SK-N-DZ (cell line): ENCODE data around the gene PYROXD2.
"Not testable (repeated sequence)": the region's sequence is repeated elsewhere in the genome, so short reads cannot be mapped to it uniquely, and the experiment has no call there.

ENCODE experiments used
- DNase-seq: peaks from one replicate; pipeline ENCODE4 v3.0.0-alpha.2; 2015; ENCODE audit warnings: low spot score

The PYROXD2 gene

DNA sequence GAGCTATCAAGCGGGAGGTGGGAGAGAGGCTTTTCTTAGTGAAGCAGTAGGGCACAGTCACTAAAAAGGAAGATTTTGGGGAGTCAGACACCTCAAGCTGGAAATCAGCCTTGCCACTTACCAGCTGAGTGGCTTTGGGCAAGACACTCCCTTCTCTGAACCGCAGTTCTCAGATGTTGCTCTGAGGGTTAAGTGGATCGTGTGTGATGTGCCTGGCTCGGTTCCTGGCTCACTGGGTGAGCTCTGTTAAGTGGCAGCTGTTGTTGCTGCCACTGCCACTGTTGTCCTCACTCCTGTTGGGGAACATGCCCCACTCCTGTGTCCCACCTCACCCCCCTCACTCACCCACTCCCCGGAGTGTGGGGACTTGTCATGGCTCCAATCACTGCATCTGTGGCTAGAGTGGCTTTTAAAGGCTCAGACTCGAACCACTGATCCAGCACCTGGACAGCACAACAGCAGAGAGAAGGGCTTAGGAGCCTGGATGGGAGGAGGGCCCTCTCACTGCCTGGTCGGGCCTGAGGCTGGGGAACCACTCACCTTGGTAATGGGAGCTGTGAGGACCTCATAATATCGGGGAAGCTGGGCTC is 20.0 kb downstream of the PYROXD2 start:
- DNase-seq = no peak

DNA sequence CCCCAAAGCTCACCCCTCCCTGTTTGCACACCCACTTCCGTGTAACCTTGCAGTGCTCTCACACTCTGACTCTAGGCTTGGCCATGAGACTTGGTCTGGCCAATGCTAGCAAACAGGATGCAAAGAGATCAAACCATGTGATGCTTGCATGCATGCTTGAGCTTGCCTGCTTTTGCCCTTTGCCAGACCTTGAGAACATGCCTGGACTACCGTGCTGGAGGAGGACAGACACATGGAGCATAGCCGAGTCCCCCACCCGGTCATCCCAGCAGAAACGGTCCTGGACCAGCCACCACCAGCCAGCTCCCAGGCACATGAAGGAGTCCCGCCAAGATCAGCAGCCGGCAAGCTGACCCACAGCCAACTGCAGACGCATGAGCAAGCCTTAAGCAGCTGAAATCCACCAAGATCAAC is 23.4 kb downstream of the PYROXD2 start:
- DNase-seq = no peak

DNA sequence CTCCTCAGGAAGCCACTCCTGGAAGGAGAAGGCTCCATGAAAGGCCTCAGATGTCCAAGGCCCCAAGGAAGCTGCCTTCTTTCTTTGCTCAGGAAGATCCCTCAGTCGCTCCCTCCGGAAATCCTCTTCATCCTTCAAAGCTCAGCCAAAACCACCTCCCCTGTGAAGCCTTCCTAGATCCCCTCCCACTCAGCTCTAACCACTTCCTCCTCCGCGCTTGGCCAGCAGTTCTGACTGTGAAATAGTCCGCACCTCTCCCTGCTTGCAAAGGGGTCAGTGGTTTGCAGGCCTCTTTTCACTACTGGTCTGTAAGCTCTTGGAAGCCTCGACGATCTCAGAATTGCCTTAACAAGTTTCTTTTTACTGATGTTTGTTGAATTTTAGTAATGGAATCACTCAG is 23.9 kb downstream of the PYROXD2 start:
- no peak for DNase-seq

DNA sequence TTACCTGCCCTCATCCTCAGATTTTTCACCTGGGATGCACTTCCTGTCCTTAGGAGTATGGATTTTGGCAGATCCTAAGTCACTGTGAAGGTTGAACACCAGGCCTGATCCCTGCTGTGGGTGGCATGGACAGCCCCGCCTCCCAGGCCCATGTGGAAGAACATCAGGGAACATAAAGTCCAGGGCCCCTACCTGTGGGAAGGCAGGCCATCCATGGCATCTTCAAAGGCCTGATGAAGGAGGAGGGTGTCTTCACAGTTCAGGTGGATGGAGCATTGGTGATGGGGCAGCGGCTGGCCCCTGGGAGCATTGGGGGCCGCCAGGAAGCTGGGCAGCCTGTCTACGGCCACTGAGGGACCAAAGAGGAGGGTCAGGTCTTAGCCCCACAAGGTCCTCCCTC is 24.6 kb downstream of the PYROXD2 start:
- DNase-seq = no peak

DNA sequence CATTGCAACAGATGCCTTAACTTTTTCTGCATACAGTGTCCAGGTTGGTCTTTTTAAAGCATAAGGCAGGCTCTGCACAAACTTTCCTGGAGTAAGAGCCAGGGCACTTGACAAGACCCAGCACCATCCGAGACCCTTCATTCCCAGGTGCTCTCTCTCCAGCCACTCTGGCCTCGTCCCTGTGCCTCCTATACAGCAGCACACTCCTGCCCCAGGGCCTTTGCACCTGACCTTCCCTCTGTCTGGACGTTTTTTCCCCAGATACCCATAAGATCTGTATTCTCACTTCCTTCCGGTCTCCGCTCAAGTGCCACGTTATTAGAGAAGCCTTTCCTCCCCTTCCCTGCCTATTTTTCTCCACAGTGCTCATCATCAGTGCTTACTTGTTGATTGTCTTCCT is 25.6 kb downstream of the PYROXD2 start:
- no peak for DNase-seq

DNA sequence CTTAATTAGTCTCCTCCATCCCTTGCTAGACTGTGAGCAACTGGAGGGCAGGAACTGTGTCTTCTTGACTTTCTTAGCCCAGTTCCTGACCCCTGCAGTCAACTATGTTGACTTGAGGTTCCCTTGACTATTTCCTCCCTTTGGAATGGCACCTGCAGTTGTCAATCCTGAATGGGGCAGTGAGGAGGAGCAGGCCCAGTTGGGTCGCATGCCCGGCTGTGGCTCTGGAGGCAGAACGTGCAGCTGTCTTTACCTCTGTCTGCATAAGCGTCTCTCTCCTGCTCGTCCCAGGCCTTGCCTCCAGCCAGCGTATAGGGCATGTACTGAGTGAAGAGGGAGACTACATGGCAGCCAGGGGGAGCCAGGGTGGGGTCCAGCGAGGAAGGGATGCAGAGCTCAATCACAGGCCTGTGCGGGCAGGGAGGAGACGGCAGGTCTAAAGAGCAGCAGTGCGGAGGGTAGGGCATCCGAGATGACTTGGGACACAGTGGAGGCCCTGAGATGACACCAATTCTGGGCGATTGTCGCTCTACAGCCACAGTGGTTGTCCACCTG is 26.8 kb downstream of the PYROXD2 start:
- no peak for DNase-seq

DNA sequence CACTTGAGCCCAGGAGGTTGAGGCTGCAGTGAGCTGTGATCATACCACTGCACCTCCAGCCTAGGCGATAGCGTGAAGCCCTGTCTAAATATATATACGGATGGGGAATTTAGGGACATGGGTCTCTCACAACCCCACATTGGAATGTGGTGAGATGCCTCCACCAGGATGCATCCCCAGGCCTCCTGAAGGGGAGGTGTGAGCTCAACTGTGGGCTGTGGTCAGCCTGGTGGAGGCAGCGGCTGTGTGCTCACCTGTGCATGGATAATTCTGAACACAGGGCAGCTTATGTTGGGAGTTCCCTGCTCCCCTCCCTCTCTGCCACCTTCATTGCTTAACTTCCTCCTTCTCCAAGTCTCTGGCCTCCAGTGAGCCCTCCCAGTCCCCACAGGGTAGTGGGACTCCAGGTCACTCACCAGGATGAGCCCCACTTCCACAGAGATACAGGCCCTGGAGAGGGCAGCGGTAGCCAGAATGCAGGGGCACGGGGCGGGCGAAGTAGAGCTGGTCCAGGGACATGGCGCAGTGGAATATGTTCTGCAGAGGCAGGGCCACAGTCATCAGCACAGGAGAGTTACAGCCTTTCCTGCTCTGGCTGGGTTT is 30.4 kb downstream of the PYROXD2 start:
- DNase-seq = no peak

DNA sequence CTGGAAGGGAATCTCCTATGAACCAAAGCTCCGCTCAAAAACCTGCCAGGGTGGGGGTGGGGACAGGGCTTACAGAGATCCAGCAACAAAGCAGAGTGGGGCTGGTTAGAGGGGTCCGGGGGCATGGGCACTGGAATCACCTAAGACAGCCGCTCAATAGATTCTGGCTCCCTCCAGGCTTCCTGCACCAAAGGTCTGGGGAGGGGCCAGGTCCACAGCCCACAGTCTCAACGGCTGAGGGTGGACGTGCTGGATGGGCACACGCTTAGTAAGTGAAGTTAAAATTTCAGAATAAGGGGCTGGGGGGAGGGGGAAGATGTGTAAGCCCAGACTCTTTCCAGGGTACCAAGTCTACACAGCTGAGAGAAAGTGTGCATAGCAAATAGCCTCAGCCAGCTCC is 31.1 kb downstream of the PYROXD2 start:
- no peak for DNase-seq

DNA sequence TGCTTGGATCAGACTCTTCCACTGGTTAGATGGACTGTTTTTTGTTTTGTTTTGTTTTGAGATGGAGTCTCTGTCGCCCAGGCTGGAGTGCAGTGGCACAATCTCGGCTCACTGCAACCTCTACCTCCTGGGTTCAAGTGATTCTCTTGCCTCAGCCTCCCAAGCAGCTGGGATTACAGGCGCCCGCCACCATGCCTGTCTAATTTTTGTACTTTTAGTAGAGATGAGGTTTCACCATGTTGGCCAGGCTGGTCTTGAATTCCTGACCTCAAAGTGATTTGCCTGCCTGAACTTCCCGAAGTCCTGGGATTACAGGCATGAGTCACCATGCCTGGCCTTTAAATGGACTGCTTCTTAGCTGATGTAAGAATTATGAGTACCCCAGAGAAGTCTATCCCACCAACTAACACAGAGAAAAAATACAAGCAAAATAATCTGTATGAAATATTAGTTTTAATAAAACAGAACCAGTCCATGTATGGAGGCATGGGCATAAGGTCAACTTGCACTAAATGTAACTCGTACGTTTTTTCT is 31.8 kb downstream of the PYROXD2 start:
- not testable (repeated sequence) for DNase-seq

DNA sequence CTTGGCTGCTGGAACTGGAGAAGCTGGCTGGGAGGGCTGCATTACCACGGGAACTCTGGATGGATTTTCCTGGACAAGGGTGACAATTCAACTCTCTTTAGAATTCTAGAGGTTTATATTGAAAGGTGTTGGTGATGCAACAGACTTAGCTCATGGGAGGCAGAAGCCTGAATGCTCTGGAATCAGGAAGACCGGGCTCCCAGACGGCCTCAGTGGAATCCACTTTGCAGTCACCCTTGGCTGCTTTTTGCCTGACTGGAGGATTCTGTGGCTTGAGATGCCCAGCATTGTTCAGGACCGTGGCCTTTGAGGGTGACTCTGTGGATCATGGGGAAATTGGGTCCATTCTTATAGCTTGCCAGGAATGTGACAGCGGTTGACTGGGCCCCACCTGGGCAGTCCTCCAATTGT is 32.3 kb downstream of the PYROXD2 start:
- no peak for DNase-seq

DNA sequence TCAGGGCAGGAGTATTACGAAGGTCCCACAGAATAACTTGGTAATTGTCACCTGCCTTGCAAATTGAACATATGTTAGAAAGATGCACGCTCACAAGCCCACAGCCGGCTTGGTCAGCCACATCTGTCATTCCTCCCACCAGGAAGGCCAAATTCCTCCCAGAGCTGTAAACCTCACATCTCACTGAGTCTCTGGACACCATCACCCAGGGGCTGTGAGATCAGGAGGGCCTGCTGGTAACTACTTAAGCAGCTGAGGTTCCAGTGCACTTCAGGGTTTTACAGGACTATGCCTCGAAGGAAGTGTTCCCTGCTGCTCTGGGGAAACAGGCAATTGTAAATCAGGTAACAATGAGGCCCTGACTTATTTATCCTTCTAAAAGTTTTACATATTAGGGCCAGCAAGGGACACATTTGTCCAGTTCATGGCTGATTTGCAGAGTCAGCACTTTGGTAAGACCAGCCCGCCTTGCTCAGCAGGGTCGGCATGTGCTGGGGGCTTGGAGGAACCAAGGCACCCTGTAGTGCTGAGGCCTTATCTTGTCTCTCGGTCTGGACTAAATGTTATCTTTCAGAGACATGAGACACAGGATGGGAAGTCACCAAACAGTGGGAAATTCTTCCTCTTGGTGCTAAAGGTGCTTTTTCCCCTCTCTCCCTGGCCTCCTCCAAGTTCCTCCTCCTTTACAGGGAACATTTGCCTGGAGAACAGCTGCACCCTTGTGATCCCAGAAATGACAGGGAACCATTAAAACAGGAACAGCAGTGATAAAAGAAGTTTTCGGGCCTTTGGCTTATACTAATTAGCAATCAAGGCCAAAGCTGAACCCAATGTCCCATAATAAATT is 34.3 kb downstream of the PYROXD2 start:
- peak; percentile 34 for DNase-seq

DNA sequence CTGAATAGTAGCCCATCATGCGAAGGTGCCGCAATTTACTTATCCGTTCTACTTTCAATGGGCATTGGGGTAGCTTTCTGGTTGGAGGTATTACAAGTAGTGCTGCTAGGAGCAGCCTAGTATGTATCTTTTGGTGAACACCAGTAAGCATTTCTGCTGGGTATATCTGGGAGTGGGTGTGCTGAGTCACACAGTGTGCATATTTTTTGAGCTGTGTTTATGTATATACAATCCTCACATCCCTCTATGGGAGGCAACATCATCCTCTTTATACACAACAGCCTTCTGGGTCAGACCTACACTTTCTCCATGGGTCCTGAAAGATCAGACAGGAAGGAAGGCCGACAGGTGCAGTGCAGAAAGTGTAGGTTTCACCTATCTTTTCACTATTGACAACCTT is 36.3 kb downstream of the PYROXD2 start:
- DNase-seq = no peak

DNA sequence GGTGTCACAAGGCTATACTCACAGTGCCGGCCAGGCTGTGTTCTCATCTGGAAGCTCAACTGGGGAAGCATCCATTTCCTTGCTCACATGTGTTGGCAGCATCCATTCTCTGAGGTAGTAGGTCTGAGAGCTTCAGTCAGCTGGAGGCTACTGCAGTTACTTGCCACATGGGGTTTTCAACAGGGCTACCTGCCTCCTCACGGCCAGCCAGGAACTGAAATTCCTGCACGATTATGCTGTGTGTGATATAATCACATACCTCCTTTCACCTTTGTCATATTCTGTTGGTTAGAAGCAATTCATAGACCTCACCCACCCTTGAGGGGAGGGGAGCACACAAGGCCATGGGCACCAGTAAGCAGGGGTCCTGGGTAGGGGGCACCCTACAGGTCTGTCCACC is 37.4 kb downstream of the PYROXD2 start:
- DNase-seq = no peak

DNA sequence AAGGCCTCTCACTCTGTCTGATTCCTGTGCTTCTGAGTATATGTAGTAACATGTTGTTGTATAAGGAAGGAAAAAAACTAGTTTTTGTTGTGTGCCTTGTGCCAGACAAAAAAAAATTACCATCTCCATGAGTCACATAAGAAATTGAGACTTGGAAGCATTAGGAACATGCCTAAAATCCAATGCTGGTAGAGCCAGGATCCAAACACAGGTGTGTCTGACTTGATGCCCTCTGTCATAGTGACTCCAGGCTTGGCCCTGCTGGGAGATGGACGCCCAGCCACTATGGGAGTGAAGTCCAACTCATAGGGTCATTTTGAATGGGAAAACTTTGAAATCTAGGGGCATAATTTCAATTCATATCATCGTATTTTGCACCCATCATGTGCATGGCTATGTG is 38.0 kb downstream of the PYROXD2 start:
- DNase-seq = no peak

DNA sequence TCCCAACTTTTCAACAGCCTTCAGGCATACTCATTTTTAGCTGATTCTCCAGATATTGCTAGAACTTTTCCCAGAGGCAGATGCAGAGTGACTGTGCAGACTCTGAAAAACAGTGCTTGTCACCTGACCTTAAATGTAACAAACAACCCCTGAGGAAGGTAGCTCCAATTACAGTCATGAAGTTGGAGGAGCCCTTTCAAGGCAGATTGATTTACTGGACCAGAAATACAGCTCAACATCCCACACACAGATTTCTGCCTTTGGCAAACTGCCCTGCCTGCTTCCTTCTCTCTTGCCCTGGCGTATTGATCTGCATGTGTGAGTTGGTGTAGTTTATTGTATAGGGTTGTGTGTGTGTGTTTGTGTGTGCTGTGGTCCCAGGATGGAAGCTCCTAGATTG is 38.5 kb downstream of the PYROXD2 start:
- DNase-seq = no peak

DNA sequence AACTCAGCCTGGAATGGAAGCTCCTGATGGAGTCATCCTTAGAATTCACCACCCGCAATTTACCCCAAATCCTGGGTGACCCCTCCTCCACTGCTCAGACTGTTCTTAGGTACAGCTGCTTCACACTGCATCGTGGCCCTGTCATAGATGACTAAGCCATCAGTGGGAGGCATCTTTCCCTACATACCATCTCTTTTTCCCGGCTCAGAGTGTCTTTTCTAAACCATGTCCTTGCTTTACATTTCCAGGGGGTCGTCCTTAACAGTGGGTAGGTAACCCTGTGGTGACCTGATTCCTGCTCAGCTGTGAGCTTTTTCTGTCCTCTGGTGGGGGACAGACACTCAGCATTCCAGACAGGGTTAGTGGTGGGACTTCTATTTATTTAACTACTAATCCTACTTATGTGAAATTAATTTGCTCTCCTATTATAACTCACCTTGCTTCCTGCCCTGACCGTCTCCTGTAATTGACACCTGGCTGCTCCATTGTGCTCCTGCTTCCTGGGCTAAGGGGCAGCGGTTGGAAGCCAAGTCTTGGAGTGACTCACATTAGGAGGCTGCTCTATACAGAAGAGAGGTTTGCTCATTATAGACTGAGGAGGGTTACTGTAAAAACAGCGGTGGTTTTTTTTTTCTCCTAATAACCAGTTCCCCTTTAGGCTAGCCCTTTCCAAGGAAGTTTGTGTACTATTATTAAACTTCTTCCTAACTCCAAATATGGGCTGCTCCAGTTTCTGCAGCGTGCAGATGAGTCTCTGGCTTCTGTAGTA is 40.6 kb downstream of the PYROXD2 start:
- DNase-seq = no peak

DNA sequence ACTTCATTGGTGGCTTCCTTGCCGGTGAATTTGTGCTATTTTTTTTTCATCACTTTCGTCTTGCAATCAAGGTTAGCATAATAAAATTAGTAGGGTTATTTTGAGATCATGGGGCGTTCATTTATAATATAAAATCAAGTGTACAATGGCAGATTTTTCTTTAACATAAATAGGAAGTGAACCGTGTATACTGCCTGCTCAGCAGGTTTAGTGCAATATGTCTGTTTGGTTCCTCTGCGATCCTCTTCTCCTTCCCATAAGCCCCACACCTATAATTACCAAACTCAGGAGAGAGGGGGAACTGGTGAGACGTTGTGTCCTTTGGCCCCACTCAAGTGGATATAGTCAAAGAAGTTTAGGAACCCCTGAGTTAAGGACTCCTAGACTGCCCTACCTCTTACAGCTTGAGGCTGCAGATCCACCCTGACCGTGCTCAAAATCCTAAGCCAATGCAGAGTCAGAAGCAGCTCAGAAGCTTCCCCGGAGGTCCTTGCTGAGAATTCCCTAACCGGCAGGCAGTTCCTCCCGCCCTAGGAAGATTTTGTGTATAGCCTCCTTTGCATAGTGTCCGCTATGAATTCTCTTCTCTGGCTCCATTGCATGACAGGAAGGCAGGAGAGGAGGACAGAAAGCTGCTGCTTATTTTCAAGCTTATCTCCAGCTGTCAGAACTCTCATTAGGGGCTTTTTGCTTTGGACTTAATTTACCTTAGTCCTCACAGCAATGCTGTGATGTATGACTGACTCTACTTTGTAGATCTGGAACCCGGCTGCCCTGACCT is 41.5 kb downstream of the PYROXD2 start:
- peak; percentile 83 for DNase-seq

DNA sequence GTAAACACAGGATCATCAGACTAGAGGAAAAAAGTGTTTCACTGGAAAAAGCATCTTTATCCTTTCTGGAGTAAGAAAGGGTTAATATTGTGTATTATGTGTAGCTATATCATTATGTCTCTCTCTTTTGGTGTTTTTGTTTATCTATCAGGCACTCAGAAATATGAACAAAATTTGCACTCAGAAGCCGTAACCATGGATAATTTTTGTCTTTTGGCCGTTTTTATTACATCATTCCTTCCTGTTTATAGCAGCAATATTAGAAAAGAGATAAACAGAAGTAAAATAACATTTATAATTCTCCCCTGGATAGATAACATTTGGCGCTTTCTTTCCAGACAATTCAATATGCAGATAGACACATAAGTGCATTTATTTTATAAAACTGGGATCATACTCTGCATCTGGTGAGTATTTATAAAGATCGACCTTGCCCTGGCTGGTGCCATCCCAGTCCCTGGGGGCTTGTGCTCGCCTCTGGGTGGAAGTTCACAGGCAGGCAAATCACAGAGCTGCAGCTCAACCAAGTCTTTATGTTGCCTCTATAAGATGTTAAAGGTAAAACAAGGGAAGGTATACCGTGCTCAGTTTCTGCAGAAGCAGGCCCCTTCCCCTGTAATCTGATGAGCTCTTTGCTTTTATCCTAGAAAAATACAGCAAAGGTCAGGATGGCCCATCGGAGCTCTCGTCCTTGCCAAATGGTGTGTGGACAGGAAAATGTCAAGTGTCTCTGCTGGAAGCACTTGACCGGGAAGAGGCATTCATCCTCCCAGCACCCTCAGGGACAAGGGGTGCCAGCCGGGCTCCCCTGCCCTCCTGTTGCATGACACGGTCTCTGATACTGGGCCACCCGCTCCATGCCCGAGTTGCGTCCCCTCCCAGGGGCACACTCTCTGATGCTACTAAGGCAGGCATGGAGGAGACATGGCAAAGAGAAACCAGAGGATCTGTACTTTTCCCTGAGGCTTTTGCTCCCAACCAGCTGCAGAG is 43.9 kb downstream of the PYROXD2 start:
- no peak for DNase-seq

DNA sequence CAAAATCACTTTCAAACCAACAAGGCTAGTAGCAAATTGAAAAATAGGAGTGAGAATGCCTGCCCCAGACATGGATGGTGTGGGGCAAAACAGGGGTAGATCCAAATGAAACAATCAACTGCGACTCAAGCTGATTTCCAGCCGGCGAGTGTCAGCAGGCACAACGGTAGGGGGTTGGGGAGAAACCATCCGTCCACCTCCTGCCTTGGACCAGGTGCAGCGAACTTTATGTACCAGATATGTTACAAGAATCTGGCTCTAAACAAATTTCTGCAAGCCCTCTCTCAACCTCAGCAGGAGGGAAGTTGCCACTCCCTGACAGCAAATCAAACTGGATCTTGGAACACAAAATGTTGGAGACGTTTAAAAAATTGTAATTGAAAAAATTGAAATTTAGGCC is 45.2 kb downstream of the PYROXD2 start:
- no peak for DNase-seq

DNA sequence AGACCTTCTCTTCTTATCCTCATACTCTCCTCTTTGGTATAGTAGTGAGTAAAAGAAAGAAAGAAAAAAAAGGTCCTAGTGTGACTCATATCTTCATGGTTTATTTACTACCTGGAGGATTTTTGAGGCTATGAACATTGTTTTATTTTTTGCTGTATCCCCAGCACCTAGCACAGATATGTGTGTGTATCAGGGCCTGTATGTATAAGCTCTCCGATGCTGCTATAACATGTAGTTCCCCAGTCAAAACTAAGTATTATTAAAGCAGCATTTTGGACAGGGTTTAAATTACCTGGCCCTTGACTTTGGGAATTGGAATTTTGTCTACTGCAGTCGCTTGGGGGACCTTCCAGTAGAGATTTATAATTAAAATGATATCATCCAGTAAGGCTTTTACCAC is 46.3 kb downstream of the PYROXD2 start:
- no peak for DNase-seq
